ENCODE results near the gene YKT6.
"Not testable (repeated sequence)": the region's sequence is repeated elsewhere in the genome, so short reads cannot be mapped to it uniquely, and the experiment has no call there.

Gene YKT6

GRCh38 chr7:44172803-44173424 is 27.9 kb upstream of the YKT6 start:
- no peak for DNase-seq (ENCODE audit: low spot score)

DNA sequence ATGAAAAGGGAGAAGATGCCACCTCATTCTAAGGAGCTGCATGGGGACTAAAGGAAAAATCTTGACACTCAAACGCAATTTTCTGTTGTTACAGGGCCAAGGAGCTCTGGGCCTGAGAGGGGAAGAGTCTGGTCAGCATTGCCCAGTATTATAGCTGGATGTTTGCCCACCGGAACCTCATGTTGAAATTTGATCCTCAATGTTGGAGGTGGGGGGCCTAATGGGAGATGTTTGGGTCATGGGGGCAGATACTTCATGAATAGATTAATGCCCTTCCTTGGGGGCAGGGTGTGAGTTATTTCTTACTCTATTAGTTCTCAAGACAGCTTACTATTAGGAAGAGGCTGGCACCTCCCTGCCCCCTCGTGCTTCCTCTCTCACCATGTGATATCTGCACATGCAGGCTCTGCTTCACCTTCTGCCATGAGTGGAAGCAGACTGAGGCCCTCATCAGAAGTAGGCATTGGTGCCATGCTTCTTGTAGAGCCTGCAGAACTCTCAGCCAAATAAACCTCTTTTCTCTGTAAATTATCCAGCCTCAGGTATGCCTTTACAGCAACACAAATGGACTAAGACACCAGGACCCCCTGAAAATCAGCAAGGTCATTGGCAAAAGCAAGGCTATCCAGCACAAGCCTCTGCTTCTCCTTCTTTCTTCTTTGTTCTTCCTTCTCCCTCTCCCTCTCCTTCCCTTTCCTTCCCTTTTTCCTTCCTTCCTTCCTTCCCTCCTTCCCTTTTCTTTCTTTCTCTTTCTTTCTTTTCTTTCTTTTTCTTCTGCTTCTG is 26.7 kb upstream of the YKT6 start:
- no peak for DNase-seq (ENCODE audit: low spot score)

DNA sequence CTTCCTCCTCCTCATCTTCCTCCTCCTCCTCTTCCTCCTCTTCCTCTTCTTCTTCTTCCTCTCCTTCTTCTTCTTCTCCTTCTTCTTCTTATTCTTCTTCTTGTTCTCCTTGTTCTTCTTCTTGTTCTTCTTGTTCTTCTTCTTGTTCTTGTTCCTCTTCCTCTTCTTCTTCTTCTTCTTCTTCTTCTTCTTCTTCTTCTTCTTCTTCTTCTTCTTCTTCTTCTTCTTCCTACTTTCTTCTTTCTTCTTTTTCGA is 26.2 kb upstream of the YKT6 start:
- DNase-seq (ENCODE audit: low spot score) = not testable (repeated sequence)

DNA sequence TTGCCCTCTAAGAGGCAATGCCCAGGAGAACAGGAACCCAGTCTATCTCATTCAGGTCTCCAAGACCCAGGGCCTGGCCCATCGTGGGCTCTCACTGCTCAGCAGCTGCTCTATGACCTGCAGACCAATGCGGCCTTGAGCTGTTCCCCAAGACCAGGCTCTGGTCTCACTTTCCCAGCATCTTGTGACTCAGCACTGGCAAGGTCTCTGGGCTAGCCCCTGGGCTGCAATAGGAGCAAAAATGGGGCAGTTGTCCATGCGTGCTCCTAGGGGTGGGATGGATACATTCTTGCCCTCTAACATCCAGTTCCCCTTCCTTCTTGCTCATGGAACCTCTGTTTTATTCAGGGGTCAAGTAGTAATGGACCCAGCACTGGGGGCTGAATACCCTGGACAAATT is 25.0 kb upstream of the YKT6 start:
- no peak for DNase-seq (ENCODE audit: low spot score)

DNA sequence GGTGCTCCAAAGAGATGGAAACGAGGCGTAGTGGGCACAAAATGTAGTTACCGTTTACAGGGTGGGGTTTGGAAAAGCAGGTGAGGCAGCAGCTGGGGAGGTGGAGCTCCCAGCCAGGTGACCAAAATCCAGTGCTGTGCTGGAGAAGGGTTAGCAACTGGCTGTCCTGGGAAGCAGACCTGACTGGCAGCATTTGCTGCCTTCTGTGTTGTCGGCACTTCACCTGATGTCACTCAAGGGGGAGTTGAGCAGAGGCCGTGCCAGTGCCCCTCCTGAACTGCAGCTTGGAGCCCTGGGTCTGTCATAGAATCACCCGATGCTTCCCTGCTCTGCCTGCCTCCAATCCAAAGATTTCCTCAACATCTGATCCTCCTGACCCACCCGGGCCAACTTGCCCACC is 24.3 kb upstream of the YKT6 start:
- no peak for DNase-seq (ENCODE audit: low spot score)

- DNase-seq (ENCODE audit: low spot score) = no peak
Observed at GRCh38 chr7:44177570-44178131, 23.1 kb upstream of the YKT6 start.

GRCh38 chr7:44180631-44181030 is 20.1 kb upstream of the YKT6 start:
- no peak for DNase-seq (ENCODE audit: low spot score)

GRCh38 chr7:44182827-44183226 is 18.0 kb upstream of the YKT6 start:
- DNase-seq (ENCODE audit: low spot score) = no peak

DNA sequence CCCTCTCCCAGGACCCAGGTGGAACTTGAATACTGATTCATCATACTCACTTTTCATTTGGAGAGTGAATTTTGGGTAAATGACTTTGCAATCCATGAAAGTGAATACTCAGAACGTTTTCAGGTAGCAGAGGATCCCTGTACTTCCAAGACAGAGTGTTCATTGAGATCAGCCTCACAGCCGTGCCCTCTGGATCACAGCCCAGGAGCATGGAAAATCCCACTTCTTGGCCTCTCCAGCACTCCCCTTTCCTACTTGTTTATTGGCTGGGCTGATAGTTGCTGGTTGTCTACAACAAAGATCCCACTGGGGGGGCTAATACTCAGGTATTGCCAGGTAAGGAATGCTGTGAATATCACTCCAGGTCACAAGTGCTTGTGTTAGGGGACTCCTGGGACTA is 17.4 kb upstream of the YKT6 start:
- DNase-seq (ENCODE audit: low spot score) = no peak

- peak; percentile 77 for DNase-seq (ENCODE audit: low spot score)
Observed at GRCh38 chr7:44184206-44184872, 16.4 kb upstream of the YKT6 start.

DNA sequence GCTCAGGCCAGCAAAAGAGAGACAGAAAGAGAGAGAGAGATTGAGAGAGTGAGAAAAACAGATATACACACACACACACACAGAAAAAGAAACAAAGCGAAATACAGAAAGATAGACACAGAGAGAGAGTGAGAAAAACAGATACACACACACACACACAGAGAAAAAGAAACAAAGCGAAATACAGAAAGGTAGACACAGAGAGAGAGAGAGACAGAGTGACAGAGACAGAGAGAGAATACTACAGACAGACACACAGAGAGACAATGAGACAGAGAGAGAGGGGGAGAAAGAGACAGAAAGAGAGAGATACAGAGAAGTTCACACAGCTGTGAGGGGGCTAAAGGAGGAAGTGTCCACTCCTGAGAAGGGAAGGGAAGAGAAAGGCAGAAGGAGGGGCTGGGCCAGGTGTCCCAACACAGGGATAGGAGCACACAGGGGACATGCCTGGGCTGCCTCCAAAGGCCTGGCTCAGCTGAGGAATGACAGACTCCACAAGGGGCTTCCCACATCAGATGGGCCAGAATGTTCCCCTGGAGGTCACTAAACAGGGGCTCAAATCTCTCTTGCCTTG is 15.8 kb upstream of the YKT6 start:
- DNase-seq (ENCODE audit: low spot score) = no peak

GRCh38 chr7:44185729-44186128 is 15.0 kb upstream of the YKT6 start:
- DNase-seq (ENCODE audit: low spot score) = no peak

GRCh38 chr7:44186736-44187135 is 14.0 kb upstream of the YKT6 start:
- no peak for DNase-seq (ENCODE audit: low spot score)

DNA sequence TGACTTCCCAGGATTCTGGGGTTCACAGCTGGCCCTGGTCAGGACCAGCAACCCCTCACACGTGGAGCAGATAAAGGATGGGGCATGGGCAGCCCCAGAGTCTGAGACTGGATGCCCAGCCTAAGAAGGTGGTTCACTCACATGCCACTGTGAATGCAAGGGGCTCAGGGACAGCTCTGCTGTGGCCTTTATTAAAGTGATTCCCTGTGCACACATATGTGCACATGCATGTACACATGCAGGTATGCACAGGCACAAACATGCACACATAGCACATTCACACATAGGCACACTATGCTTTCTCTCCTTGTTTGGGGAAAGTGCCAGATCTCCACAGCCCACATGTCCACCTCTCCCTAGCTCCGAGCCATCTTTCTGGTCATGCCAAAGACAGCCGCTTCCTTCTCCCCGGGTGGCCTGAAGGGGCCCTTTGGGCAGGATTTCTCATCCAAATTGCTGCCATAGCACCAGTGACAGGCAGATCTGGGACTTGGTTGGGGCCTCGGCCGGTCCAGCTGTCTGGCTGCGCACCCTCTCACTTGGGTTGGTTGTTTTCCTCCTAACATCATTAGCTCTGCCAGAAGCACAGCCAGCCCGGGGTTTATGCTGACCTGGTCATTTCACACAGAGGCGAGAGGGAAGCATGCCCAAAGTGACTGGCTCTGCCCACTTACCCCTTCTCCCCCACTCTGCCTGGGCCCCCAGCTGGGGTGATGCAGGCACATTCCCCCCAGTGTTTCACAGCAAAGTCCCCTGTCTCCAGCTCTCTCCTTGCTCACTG is 13.0 kb upstream of the YKT6 start:
- DNase-seq (ENCODE audit: low spot score) = no peak

DNA sequence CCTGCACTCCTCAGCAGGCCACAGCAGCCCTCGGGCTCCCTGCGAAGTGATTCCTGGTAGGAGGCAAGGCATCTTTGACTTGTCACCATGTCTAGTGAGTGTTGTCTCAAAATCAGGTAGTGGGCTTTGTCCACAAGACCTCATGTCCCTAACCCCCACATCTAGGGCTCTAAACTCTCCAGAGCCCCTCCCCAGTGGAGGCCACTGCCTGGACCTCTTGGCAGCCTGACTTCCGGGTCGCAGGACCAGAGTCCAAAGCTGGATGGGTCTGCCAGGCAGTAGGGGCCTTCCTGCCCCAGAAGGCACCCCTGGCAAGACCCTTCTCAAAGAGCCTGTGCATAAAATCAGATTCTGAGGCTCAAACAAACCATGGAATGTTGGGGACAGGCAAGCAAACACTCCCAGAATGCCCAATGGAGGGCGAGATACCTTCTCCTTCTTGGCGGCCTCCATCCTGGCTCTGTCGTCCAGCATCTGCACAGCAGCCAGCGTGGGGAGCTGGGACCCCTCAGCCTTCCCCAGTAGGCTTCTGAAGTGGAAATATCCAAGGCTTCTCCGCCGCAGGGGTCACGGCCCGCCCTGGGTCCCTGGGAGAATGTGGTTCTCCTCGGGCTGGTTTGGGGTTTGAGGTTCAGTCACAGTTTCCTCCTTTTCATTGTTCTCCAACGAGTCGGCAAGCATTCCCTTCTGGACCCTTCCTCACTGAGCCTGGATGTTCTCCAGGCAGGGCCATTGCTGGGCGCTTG is 12.1 kb upstream of the YKT6 start:
- no peak for DNase-seq (ENCODE audit: low spot score)

DNA sequence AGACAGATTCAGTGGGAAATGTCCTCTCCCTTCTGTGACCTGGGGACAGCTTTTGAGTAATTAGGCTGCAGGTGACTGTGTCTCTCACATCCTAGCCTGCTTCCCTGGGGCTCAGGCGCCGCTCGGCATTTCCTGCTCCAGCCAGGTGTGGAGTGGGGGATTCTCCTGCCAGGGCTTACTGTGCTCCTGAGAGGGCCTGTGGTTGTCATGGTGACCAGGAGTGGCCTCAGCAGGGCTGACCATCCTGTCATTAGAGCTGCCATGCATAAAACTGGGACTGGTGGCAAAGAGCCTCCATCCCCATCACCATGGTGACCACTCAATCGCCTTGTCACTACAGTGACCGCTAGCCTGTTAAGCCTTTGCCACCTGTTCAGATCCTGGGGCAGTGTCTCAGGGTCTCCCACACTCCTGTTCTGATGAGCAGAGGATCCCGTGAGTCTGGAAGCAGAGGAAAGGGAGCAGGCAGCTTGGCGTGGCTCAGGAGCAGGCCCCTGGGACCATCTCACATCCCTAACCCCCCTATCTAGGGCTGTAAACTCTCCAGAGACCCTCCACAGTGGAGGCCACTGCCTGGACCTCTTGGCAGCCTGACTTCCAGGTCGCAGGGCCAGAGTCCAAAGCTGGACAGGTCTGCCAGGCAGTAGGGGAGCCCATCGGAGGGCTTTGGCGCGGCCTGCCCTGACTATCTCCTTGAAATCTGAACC is 11.3 kb upstream of the YKT6 start, which contains the start of gene GCK:
Gene GCK, minus strand, starts transcription at position 154 of the 707 bp plus-strand sequence. CDS start 486 bp downstream, outside the sequence.
- no peak for DNase-seq (ENCODE audit: low spot score)

GRCh38 chr7:44189993-44190872 is 10.5 kb upstream of the YKT6 start:
- no peak for DNase-seq (ENCODE audit: low spot score)

DNA sequence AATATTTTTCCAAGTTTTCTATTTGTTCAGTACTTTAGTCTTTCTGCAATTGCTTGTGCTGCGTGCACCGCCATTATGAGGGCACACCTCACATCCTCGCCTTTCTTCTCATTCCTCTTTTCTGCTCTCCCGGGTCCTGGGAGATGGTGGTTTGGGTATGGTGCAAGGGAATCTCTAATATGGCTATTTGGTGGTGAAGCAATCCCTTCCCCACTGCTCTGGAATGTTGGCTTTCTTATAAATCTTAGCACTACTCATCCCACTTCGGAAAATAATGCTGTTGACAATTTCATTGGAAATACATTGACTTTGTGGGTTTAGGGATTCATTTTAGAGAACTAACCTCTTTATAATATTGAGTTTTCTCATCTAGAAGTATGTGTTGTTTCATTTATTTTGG is 9.6 kb upstream of the YKT6 start:
- DNase-seq (ENCODE audit: low spot score) = no peak

- DNase-seq (ENCODE audit: low spot score) = no peak
Observed at GRCh38 chr7:44193011-44193802, 7.6 kb upstream of the YKT6 start.

Measured in AG08396 (cell line).